OCI-LY7 (cell line): ENCODE data around the gene CYP3A5. TPM values are rescaled to one million over a fixed set of nuclear protein-coding genes. Genes with fewer than 3 reads are reported as not detected.

Experiments
- BruUV-seq: library from RNA; stranded (reverse); fragments of 400-500 nt; replicated peaks from 2 replicates; lab custom pipeline; 2021; lab: Mats Ljungman, UMichigan
- CTCF ChIA-PET: fragments of 300-600 bp; sonication (Branson Sonifier 250); formaldehyde crosslinking; loops from one replicate; lab custom pipeline; 2022; ENCODE audit warnings: antibody characterized with exemption; ENCODE audit not compliant: unreplicated experiment; lab: Charles Lee
- POLR2A ChIA-PET: fragments of 300-600 bp; sonication (Branson Sonifier 250); formaldehyde crosslinking; loops from one replicate; lab custom pipeline; 2022; ENCODE audit warnings: antibody characterized with exemption; lab: Charles Lee
- DNase-seq: peaks from one replicate; pipeline ENCODE4 v3.0.0-alpha.2; 2015; ENCODE audit warnings: low spot score
- H2AFZ ChIP-seq: fragments of 200-600 bp; sonication (generic), shearing (Covaris generic); 2 replicates; pipeline ENCODE4 v1.6.1; 2014; ENCODE audit warnings: mild to moderate bottlenecking, antibody characterized with exemption, low read length, moderate library complexity
- H3K27ac ChIP-seq: fragments of 200-600 bp; sonication (generic); 2 replicates; pipeline ENCODE4 v1.5.1; 2014; ENCODE audit warnings: mixed run types, low read depth, mild to moderate bottlenecking, moderate library complexity, low read length, inconsistent platforms; ENCODE audit not compliant: poor library complexity, severe bottlenecking
- H3K36me3 ChIP-seq: fragments of 200-600 bp; sonication (generic); 2 replicates; pipeline ENCODE4 v1.6.1; 2014; ENCODE audit warnings: mild to moderate bottlenecking, antibody characterized with exemption, low read length, moderate library complexity, mixed read lengths; ENCODE audit not compliant: insufficient read depth
- H3K4me1 ChIP-seq: fragments of 200-600 bp; sonication (generic); 2 replicates; pipeline ENCODE4 v1.5.1; 2014; ENCODE audit warnings: mild to moderate bottlenecking, low read length; ENCODE audit not compliant: insufficient read depth, poor library complexity, severe bottlenecking
- H3K4me2 ChIP-seq: fragments of 200-600 bp; sonication (generic); 2 replicates; pipeline ENCODE4 v1.6.1; 2014; ENCODE audit warnings: mild to moderate bottlenecking, low read length
- H3K4me3 ChIP-seq: fragments of 200-600 bp; sonication (generic); 2 replicates; pipeline ENCODE4 v1.5.1; 2014; ENCODE audit warnings: mild to moderate bottlenecking, low read depth, low read length; ENCODE audit not compliant: poor library complexity, severe bottlenecking
- H3K79me2 ChIP-seq: fragments of 200-600 bp; sonication (generic); 2 replicates; pipeline ENCODE4 v1.6.1; 2016; ENCODE audit warnings: low read depth, mild to moderate bottlenecking, low read length, moderate library complexity, mixed read lengths; ENCODE audit not compliant: insufficient read depth
- H3K9me2 ChIP-seq: fragments of 200-600 bp; sonication (generic); 2 replicates; pipeline ENCODE4 v1.6.1; 2016; ENCODE audit warnings: mild to moderate bottlenecking, low read length, mixed read lengths; ENCODE audit not compliant: insufficient read depth
- H3K9me3 ChIP-seq: fragments of 200-600 bp; sonication (generic); 2 replicates; pipeline ENCODE4 v1.6.1; 2014; ENCODE audit warnings: mild to moderate bottlenecking, mixed run types, low read length, mixed read lengths
- H4K20me1 ChIP-seq: fragments of 200-600 bp; sonication (generic); 2 replicates; pipeline ENCODE4 v1.6.1; 2014; ENCODE audit warnings: mild to moderate bottlenecking, antibody characterized with exemption, low read length, moderate library complexity, mixed read lengths; ENCODE audit not compliant: insufficient read depth
- EZH2phosphoT487 ChIP-seq: fragments of 200-600 bp; sonication (generic); IDR thresholded peaks from 2 replicates; pipeline ENCODE4 v1.6.1; 2018; ENCODE audit warnings: low read depth, borderline replicate concordance, mild to moderate bottlenecking, mixed run types, antibody characterized with exemption, low read length, moderate library complexity, mixed read lengths
- intact Hi-C: fragments of 100-400 bp; cut with micrococcal nuclease; formaldehyde crosslinking; loops from one replicate; pipeline ENCODE4 v1.10.0; 2022; ENCODE audit not compliant: unreplicated experiment
- total RNA-seq, 2 experiments: library from RNA; depleted of rRNA in 1 of 2; stranded (reverse); fragments of >200 nt in 1 of 2; shearing (Covaris generic) in 1 of 2; gene quantifications; 2 replicates each; pipeline ENCODE4 v1.2.3, GENCODE V29; 2014 to 2022
- TF ChIP-seq, protein P1 (sequence below): fragments of 200-600 bp; sonication (generic); conservative IDR thresholded peaks from 2 replicates; pipeline ENCODE4 v1.5.1; 2014; ENCODE audit warnings: mild to moderate bottlenecking, antibody characterized with exemption, low read length, moderate library complexity, mixed read lengths

The CYP3A5 gene
- total RNA-seq, 2 experiments from 2014 or later = not detected

DNA sequence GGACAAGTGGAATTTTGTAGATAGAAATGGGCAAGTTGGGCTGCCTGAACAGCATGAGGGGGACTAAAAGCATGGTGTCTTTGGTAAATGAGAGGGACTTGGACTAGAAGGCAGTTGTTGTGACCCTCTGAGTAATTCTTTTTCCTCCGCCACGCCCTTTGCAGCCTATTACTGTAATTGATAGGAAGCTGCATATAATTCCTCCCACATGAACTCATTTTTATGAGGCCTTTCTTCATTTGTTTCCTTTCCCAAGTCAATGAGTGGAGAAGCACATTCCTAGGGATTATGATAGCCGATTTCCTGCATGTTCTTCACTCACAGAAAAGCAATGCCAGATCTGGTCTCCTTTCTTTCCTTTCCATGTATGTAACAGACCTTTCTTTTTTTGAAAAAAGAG is 35.4 kb downstream of the CYP3A5 start:
- intact Hi-C loops = no loop called here
- H3K4me2 ChIP-seq = no peak overlapping the region
- H3K9me2 ChIP-seq = no peaks in the 10 kb centered on the region
- no peak for DNase-seq
- H3K36me3 ChIP-seq = no peaks in the 10 kb centered on the region
- no peak overlapping the region for H3K4me3 ChIP-seq
- no peaks in the 10 kb centered on the region for H3K9me3 ChIP-seq
- no peaks in the 10 kb centered on the region for H3K4me1 ChIP-seq
- TF ChIP-seq, protein P1, sequence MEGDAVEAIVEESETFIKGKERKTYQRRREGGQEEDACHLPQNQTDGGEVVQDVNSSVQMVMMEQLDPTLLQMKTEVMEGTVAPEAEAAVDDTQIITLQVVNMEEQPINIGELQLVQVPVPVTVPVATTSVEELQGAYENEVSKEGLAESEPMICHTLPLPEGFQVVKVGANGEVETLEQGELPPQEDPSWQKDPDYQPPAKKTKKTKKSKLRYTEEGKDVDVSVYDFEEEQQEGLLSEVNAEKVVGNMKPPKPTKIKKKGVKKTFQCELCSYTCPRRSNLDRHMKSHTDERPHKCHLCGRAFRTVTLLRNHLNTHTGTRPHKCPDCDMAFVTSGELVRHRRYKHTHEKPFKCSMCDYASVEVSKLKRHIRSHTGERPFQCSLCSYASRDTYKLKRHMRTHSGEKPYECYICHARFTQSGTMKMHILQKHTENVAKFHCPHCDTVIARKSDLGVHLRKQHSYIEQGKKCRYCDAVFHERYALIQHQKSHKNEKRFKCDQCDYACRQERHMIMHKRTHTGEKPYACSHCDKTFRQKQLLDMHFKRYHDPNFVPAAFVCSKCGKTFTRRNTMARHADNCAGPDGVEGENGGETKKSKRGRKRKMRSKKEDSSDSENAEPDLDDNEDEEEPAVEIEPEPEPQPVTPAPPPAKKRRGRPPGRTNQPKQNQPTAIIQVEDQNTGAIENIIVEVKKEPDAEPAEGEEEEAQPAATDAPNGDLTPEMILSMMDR = no peak
- no peak for TF ChIP-seq EZH2phosphoT487
- no peaks in the 10 kb centered on the region for H3K79me2 ChIP-seq
- no TSS peak for BruUV-seq
- no peaks in the 10 kb centered on the region for H4K20me1 ChIP-seq
- ChIA-PET POLR2A (no interaction called here), CTCF (no interaction called here)
- H3K27ac ChIP-seq = no peak overlapping the region
- H2AFZ ChIP-seq = no peak overlapping the region

DNA sequence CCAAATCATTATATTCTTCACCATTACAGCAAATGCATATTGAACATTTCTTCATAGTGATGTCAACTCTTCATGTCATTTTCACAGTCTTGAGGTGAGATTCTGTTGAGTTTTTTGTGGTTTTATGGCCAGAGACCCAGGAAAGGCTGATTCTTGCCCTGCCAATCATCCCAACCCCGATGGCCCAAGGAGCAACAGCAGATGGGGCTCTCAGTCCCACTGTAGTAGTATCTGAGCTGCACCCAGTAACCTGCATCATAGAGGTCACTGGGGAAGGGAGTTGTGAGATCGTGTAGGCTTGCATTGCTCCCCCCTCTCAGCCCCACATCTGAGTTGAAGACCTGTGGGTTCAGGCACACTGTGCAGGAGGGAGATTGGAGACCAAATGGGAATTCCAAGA is 36.3 kb downstream of the CYP3A5 start:
- no peaks in the 10 kb centered on the region for H3K9me3 ChIP-seq
- POLR2A ChIA-PET = no interaction called here
- BruUV-seq = no TSS peak

DNA sequence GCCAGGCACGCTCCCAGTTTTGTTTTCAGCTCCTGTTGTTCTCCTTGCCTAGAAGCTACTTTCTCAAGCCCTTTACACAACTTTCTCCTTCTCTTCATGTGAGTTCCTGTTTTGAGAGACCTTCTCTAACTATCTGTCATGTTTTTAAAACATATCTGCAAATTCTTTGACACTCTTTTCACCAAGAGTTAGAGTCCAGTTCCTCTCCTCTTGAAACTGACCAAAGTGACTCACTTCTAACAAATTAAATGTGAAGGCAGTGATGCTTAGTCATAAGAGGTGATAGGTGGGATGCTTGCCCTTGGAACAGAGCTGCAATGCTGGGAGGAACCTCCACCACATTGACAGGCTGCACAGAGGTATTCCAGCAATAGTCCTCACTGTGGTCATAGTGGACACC is 37.8 kb downstream of the CYP3A5 start:
- H4K20me1 ChIP-seq = no peaks in the 10 kb centered on the region
- DNase-seq = no peak
- H2AFZ ChIP-seq = no peak overlapping the region
- no peak overlapping the region for H3K4me3 ChIP-seq
- BruUV-seq = no TSS peak
- no peaks in the 10 kb centered on the region for H3K9me3 ChIP-seq
- no peaks in the 10 kb centered on the region for H3K79me2 ChIP-seq
- ChIA-PET POLR2A (interaction anchor here (0.6 kb wide), 1 partner anchor 97 kb away, joined by 3 read pairs; no protein-coding TSS in a partner anchor), CTCF (no interaction called here)
- H3K4me2 ChIP-seq = no peak overlapping the region
- intact Hi-C loops = no loop called here
- no peaks in the 10 kb centered on the region for H3K4me1 ChIP-seq
- H3K27ac ChIP-seq = no peak overlapping the region
- TF ChIP-seq, protein P1 = no peak
- TF ChIP-seq EZH2phosphoT487 = no peak
- H3K36me3 ChIP-seq = no peaks in the 10 kb centered on the region
- no peaks in the 10 kb centered on the region for H3K9me2 ChIP-seq

More for the DNA sequence above, 36.3 kb downstream of the CYP3A5 start:
- H3K4me2 ChIP-seq = no peak overlapping the region
- no peaks in the 10 kb centered on the region for H3K4me1 ChIP-seq
- CTCF ChIA-PET = no interaction called here
- no peaks in the 10 kb centered on the region for H4K20me1 ChIP-seq
- no peak overlapping the region for H3K27ac ChIP-seq
- TF ChIP-seq, protein P1 = no peak
- TF ChIP-seq EZH2phosphoT487 = no peak
- no peaks in the 10 kb centered on the region for H3K9me2 ChIP-seq
- H3K36me3 ChIP-seq = no peaks in the 10 kb centered on the region
- DNase-seq = no peak
- H3K4me3 ChIP-seq = no peak overlapping the region
- no peaks in the 10 kb centered on the region for H3K79me2 ChIP-seq
- no peak overlapping the region for H2AFZ ChIP-seq
- intact Hi-C loops = no loop called here
